Transverse colon (tissue), 4 donors: ENCODE results near the gene HYKK. TPM values are rescaled to one million over a fixed set of nuclear protein-coding genes. Genes with fewer than 3 reads are reported as not detected.
A peak's percentile ranks its signal among the peaks of the same experiment; 100 is the strongest.

Experiments
- DNase-seq: peaks from one replicate; pipeline ENCODE4 v3.0.0-alpha.2; 2019
- H3K27ac ChIP-seq, 4 donors: fragments of 200-600 bp; sonication (generic); 2 replicates each; pipeline ENCODE4 v1.5.1; 2016 to 2018; ENCODE audit warnings: inconsistent platforms in 4 of 4
- H3K27me3 ChIP-seq: fragments of 200-600 bp; sonication (generic); 2 replicates; pipeline ENCODE4 v1.5.1; 2017; ENCODE audit warnings: inconsistent platforms
- H3K36me3 ChIP-seq, 4 donors: fragments of 200-600 bp; sonication (generic); 2 replicates each; pipeline ENCODE4 v1.5.1; 2017 to 2019; ENCODE audit warnings: inconsistent platforms in 4 of 4
- H3K4me1 ChIP-seq, 4 donors: fragments of 200-600 bp; sonication (generic); 2 replicates each; pipeline ENCODE4 v1.5.1; 2017 to 2020; ENCODE audit warnings: inconsistent platforms in 4 of 4
- H3K4me3 ChIP-seq, 4 donors: fragments of 200-600 bp; sonication (generic); 1 replicate in 1 of 4; 2 replicates in 3 of 4; pipeline versions ENCODE4 v1.5.1 to v1.6.1; 2017 to 2019; ENCODE audit warnings: inconsistent platforms in 4 of 4
- H3K9me3 ChIP-seq, 2 donors: fragments of 200-600 bp; sonication (generic); 2 replicates each; pipeline ENCODE4 v1.5.1; 2017 to 2019; ENCODE audit warnings: inconsistent platforms in 2 of 2
- EP300 ChIP-seq: sonication (generic); formaldehyde crosslinking; IDR thresholded peaks from one replicate; pipeline ENCODE4 v1.6.1; 2017; ENCODE audit warnings: antibody characterized with exemption, low read depth
- POLR2A ChIP-seq: fragments of 450-650 bp; IDR thresholded peaks from one replicate; pipeline ENCODE4 v1.6.1; 2016; ENCODE audit warnings: antibody characterized with exemption, mild to moderate bottlenecking, moderate library complexity
- POLR2AphosphoS5 ChIP-seq, 3 donors: sonication (generic); formaldehyde crosslinking; IDR thresholded peaks; one replicate each; pipeline ENCODE4 v1.6.1; 2016; ENCODE audit warnings: antibody characterized with exemption in 3 of 3
- WGBS, 2 donors: methylation state at CpG; one replicate each; pipeline ENCODE4 v1.1.5; 2018; ENCODE audit warnings: low coverage in 1 of 2; 5-methylcytosine and 5-hydroxymethylcytosine counted together
- in situ Hi-C, 4 donors: fragments of 200-750 bp; cut with MboI; loops; one replicate each; pipeline versions ENCODE4 v1.15.0 to v1.15.1; 2017; ENCODE audit warnings: low sequenced_read_pairs in 3 of 4, low pct_ligation_motif_present in 1 of 4, low pct_unique_long_range_greater_than_20kb in 1 of 4
- intact Hi-C: fragments of 100-400 bp; cut with DNase I; formaldehyde crosslinking; loops from one replicate; pipeline ENCODE4 v1.15.1; 2023; ENCODE audit warnings: low total_unique reads
- total RNA-seq, 4 donors: library from RNA; depleted of rRNA; stranded (reverse); fragments of >200 nt; gene quantifications; one replicate each; pipeline ENCODE4 v1.1.0, GENCODE V29; 2016
- TF ChIP-seq, protein P1 (sequence below), 5 experiments: fragments of 200-600 bp in 3 of 5; fragments of 450-650 bp in 2 of 5; sonication (generic) in 3 of 5; IDR thresholded peaks; 1 replicate in 2 of 5; 2 replicates in 3 of 5; pipeline ENCODE4 v1.5.1; 2016 to 2017; ENCODE audit warnings: antibody characterized with exemption in 5 of 5, inconsistent platforms in 3 of 5, mild to moderate bottlenecking in 2 of 5, moderate library complexity in 1 of 5

HYKK gene
- total RNA-seq, 4 donors from 2014 or later = 4.5 to 7.6 (median 6.5) TPM

GRCh38 chr15:78540141-78540870 lies 32.9 kb downstream of the HYKK start, which contains the start of gene PSMA4:
Gene PSMA4 (plus strand): TSS chr15:78540444. CDS start chr15:78541928, 1,484 bp downstream.
- peak; percentile 94 for DNase-seq
- H3K27me3 ChIP-seq = no peaks in the 10 kb centered on the region
- in situ Hi-C loops (no loop called here), intact Hi-C loops (no loop called here)
- peak within 1 kb of the TSS; percentile 94 to 96 (median 95) for H3K27ac ChIP-seq
- peaks cover 0 to 14% (median 7%) of the 10 kb centered on the region in 4 donors for H3K36me3 ChIP-seq
- peaks cover 9 to 23% (median 14%) of the 10 kb centered on the region in 4 donors for H3K4me1 ChIP-seq
- TF ChIP-seq POLR2AphosphoS5 (IDR thresholded peaks at IDR 0.05) = peak; percentile 63 to 93 (median 81)
- TF ChIP-seq, protein P1, sequence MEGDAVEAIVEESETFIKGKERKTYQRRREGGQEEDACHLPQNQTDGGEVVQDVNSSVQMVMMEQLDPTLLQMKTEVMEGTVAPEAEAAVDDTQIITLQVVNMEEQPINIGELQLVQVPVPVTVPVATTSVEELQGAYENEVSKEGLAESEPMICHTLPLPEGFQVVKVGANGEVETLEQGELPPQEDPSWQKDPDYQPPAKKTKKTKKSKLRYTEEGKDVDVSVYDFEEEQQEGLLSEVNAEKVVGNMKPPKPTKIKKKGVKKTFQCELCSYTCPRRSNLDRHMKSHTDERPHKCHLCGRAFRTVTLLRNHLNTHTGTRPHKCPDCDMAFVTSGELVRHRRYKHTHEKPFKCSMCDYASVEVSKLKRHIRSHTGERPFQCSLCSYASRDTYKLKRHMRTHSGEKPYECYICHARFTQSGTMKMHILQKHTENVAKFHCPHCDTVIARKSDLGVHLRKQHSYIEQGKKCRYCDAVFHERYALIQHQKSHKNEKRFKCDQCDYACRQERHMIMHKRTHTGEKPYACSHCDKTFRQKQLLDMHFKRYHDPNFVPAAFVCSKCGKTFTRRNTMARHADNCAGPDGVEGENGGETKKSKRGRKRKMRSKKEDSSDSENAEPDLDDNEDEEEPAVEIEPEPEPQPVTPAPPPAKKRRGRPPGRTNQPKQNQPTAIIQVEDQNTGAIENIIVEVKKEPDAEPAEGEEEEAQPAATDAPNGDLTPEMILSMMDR (IDR thresholded peaks at IDR 0.05) = peak in 3 of 5 experiments; percentile 8 to 32 (median 14)
- TF ChIP-seq POLR2A = peak; percentile 85
- TF ChIP-seq EP300 = no peak
- H3K4me3 ChIP-seq = peak within 1 kb of the TSS; percentile 76 to 82 (median 78)
- no peaks in the 10 kb centered on the region for H3K9me3 ChIP-seq
- WGBS, 2 donors = 0% methylated on average over 38 of the region's 56 CpGs; no CpG with 5 or more reads in 1 of the 2 donors

DNA sequence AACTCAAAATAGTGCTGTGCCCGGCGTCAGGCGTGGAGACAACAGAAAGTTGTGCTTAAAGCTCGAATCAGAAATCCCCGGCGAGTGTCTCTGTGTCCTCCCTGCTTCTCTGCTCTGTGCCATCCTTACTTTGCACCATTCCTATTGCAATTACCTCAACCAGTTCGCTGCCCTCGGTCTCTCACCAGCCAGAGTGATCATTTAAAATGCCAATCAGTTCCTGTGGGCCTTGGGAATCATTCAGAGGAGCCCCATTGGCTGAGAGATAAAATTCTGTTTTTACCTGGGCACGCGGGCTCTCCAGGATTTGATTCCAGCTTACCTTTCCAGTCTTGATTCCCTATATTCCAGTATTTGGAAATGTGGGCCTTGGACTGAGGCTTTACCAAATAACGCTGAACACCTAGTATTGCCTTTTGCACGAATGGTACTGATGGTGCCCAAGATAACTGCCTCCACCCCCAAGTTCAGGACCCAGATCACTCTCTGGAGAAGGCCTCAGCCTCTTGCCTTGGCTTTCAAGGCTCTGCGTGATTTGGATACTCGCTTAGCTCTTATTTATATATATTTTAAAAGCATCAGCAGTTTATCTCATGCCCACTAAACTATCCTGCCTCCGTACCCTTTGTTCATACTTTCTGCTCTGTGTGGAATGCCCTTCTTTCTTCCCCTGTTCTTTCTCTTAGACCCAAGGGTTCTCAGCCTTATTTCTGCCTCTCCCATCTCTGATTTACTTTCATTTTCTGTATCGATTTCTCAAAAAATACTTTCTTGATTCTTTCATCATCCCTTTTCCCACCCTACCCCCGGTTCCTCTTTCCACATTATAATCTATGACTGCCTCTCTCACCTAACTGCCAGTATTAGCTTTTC lies 33.7 kb downstream of the HYKK start:
- intact Hi-C loops (no loop called here), in situ Hi-C loops (no loop called here)
- WGBS, 2 donors = 1 to 4% methylated on average over 5 to 17 of the region's 17 CpGs
- Histone ChIP-seq H3K4me3 (peak overlapping the region; percentile 76 to 82 (median 78)), H3K36me3 (peaks cover 0 to 22% (median 11%) of the 10 kb centered on the region in 4 donors), H3K27me3 (no peaks in the 10 kb centered on the region), H3K4me1 (peaks cover 9 to 23% (median 14%) of the 10 kb centered on the region in 4 donors), H3K27ac (peak overlapping the region; percentile 94 to 96 (median 95)), H3K9me3 (no peaks in the 10 kb centered on the region)
- no peak for DNase-seq
- TF ChIP-seq, protein P1 (IDR thresholded peaks at IDR 0.05) = peak in 1 of 5 experiments; percentile 4
- TF ChIP-seq POLR2AphosphoS5 (IDR thresholded peaks at IDR 0.05) = no peak
- TF ChIP-seq POLR2A = no peak
- no peak for TF ChIP-seq EP300

- in situ Hi-C loops = no loop called here
- Histone ChIP-seq H3K27me3 (no peaks in the 10 kb centered on the region), H3K9me3 (no peaks in the 10 kb centered on the region), H3K4me1 (peaks cover 9 to 23% (median 14%) of the 10 kb centered on the region in 4 donors), H3K36me3 (peaks cover 0 to 27% (median 13%) of the 10 kb centered on the region in 4 donors), H3K4me3 (peak overlapping the region in 3 of 4 donors; percentile 77 to 82 (median 79)), H3K27ac (peak overlapping the region; percentile 94 to 96 (median 95))
- 18 to 25% methylated on average over 1 of the region's 1 CpG for WGBS, 2 donors
- TF ChIP-seq POLR2A (no peak), EP300 (no peak), POLR2AphosphoS5 (IDR thresholded peaks at IDR 0.05) (no peak)
- TF ChIP-seq, protein P1 (IDR thresholded peaks at IDR 0.05) = no peak
- no peak for DNase-seq
- intact Hi-C loops = no loop called here
Observed at GRCh38 chr15:78541744-78542034, 34.3 kb downstream of the HYKK start.

DNA sequence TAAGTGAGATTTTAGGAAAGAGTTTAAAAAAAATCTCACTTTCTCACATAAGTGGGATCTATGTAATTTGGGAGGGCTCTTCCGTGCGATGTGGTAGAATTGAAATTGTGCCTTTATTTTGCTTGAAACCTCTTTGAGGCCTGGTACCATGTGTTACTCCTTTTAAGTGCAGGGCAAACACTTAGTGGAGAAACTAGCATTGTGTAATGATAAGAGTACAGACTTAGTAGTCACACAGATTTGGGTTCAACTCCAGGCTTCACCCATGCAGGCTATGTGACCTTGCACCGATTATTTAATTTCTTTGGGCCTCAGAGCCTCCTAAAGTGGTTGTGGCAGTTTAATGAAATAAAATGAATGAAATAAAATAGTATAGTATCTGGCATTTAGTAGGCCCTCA lies 35.3 kb downstream of the HYKK start:
- no peak for DNase-seq
- no peak overlapping the region for H3K4me3 ChIP-seq
- H3K27me3 ChIP-seq = no peaks in the 10 kb centered on the region
- in situ Hi-C loops (no loop called here), intact Hi-C loops (no loop called here)
- peaks cover 9 to 23% (median 14%) of the 10 kb centered on the region in 4 donors for H3K4me1 ChIP-seq
- peaks cover 0 to 37% (median 18%) of the 10 kb centered on the region in 4 donors for H3K36me3 ChIP-seq
- WGBS, 2 donors = 95 to 96% methylated on average over 3 of the region's 3 CpGs
- TF ChIP-seq EP300 (no peak), POLR2A (no peak), POLR2AphosphoS5 (IDR thresholded peaks at IDR 0.05) (no peak)
- TF ChIP-seq, protein P1 (IDR thresholded peaks at IDR 0.05) = no peak
- no peaks in the 10 kb centered on the region for H3K9me3 ChIP-seq
- H3K27ac ChIP-seq = no peak overlapping the region
